ENCODE results near the gene BBOX1. TPM values are rescaled to one million over a fixed set of nuclear protein-coding genes. Genes with fewer than 3 reads are reported as not detected.

The BBOX1 gene
- total RNA-seq, 2 experiments from 2014 or later = not detected

GRCh38 chr11:27013781-27014361 lies 26.7 kb upstream of the BBOX1 start:
- Mint-ChIP-seq H3K27ac (no peak overlapping the region), H3K9me3 (peaks cover 2% of the 10 kb centered on the region), H3K4me1 (no peaks in the 10 kb centered on the region), H3K36me3 (no peaks in the 10 kb centered on the region), H3K27me3 (no peaks in the 10 kb centered on the region), H3K4me3 (no peak overlapping the region)
- no peak for DNase-seq

GRCh38 chr11:27018902-27019529 lies 21.6 kb upstream of the BBOX1 start:
- DNase-seq = no peak
- Mint-ChIP-seq H3K4me1 (no peaks in the 10 kb centered on the region), H3K27me3 (no peaks in the 10 kb centered on the region), H3K36me3 (no peaks in the 10 kb centered on the region), H3K4me3 (no peak overlapping the region), H3K27ac (no peak overlapping the region), H3K9me3 (no peaks in the 10 kb centered on the region)

- H3K4me1 Mint-ChIP-seq = no peaks in the 10 kb centered on the region
- H3K9me3 Mint-ChIP-seq = no peaks in the 10 kb centered on the region
- H3K27ac Mint-ChIP-seq = no peak overlapping the region
- H3K27me3 Mint-ChIP-seq = no peaks in the 10 kb centered on the region
- no peaks in the 10 kb centered on the region for H3K36me3 Mint-ChIP-seq
- no peak for DNase-seq
- no peak overlapping the region for H3K4me3 Mint-ChIP-seq
Observed at GRCh38 chr11:27020751-27021150, 19.9 kb upstream of the BBOX1 start.

- no peak overlapping the region for H3K27ac Mint-ChIP-seq
- H3K27me3 Mint-ChIP-seq = no peaks in the 10 kb centered on the region
- H3K9me3 Mint-ChIP-seq = no peaks in the 10 kb centered on the region
- DNase-seq = no peak
- no peaks in the 10 kb centered on the region for H3K36me3 Mint-ChIP-seq
- no peaks in the 10 kb centered on the region for H3K4me1 Mint-ChIP-seq
- H3K4me3 Mint-ChIP-seq = no peak overlapping the region
Observed at GRCh38 chr11:27022659-27023251, 17.9 kb upstream of the BBOX1 start.

- no peak overlapping the region for H3K4me3 Mint-ChIP-seq
- no peak for DNase-seq
- no peaks in the 10 kb centered on the region for H3K9me3 Mint-ChIP-seq
- H3K27ac Mint-ChIP-seq = no peak overlapping the region
- H3K4me1 Mint-ChIP-seq = no peaks in the 10 kb centered on the region
- no peaks in the 10 kb centered on the region for H3K36me3 Mint-ChIP-seq
- no peaks in the 10 kb centered on the region for H3K27me3 Mint-ChIP-seq
Observed at GRCh38 chr11:27024865-27025264, 15.8 kb upstream of the BBOX1 start.

GRCh38 chr11:27025312-27025955 lies 15.2 kb upstream of the BBOX1 start:
- DNase-seq = no peak
- H3K36me3 Mint-ChIP-seq = no peaks in the 10 kb centered on the region
- H3K9me3 Mint-ChIP-seq = no peaks in the 10 kb centered on the region
- H3K27me3 Mint-ChIP-seq = no peaks in the 10 kb centered on the region
- no peak overlapping the region for H3K27ac Mint-ChIP-seq
- no peaks in the 10 kb centered on the region for H3K4me1 Mint-ChIP-seq
- no peak overlapping the region for H3K4me3 Mint-ChIP-seq

GRCh38 chr11:27025957-27026733 lies 14.5 kb upstream of the BBOX1 start:
- no peak for DNase-seq
- H3K27me3 Mint-ChIP-seq = no peaks in the 10 kb centered on the region
- no peak overlapping the region for H3K27ac Mint-ChIP-seq
- no peaks in the 10 kb centered on the region for H3K36me3 Mint-ChIP-seq
- no peak overlapping the region for H3K4me3 Mint-ChIP-seq
- H3K9me3 Mint-ChIP-seq = no peaks in the 10 kb centered on the region
- H3K4me1 Mint-ChIP-seq = no peaks in the 10 kb centered on the region

GRCh38 chr11:27028561-27028965 lies 12.1 kb upstream of the BBOX1 start:
- H3K36me3 Mint-ChIP-seq = no peaks in the 10 kb centered on the region
- no peak overlapping the region for H3K27ac Mint-ChIP-seq
- no peak overlapping the region for H3K4me3 Mint-ChIP-seq
- DNase-seq = no peak
- H3K27me3 Mint-ChIP-seq = no peaks in the 10 kb centered on the region
- no peaks in the 10 kb centered on the region for H3K4me1 Mint-ChIP-seq
- H3K9me3 Mint-ChIP-seq = no peaks in the 10 kb centered on the region

GRCh38 chr11:27029966-27030365 lies 10.6 kb upstream of the BBOX1 start:
- Mint-ChIP-seq H3K4me3 (no peak overlapping the region), H3K27me3 (no peaks in the 10 kb centered on the region), H3K36me3 (no peaks in the 10 kb centered on the region), H3K4me1 (no peaks in the 10 kb centered on the region), H3K27ac (no peak overlapping the region), H3K9me3 (peaks cover 8% of the 10 kb centered on the region)
- no peak for DNase-seq

GRCh38 chr11:27031754-27032153 lies 8.9 kb upstream of the BBOX1 start:
- Mint-ChIP-seq H3K4me3 (no peak overlapping the region), H3K4me1 (no peaks in the 10 kb centered on the region)

GRCh38 chr11:27039873-27040272 lies 742 bp upstream of the BBOX1 start:
- DNase-seq = no peak
- Mint-ChIP-seq H3K4me1 (no peaks in the 10 kb centered on the region), H3K36me3 (no peaks in the 10 kb centered on the region), H3K27ac (no peak overlapping the region), H3K9me3 (peaks cover 20% of the 10 kb centered on the region), H3K4me3 (no peak overlapping the region), H3K27me3 (no peaks in the 10 kb centered on the region)

More at GRCh38 chr11:27031754-27032153, 8.9 kb upstream of the BBOX1 start:
- no peaks in the 10 kb centered on the region for H3K27me3 Mint-ChIP-seq
- no peak for DNase-seq
- H3K27ac Mint-ChIP-seq = no peak overlapping the region
- no peaks in the 10 kb centered on the region for H3K36me3 Mint-ChIP-seq
- peaks cover 9% of the 10 kb centered on the region for H3K9me3 Mint-ChIP-seq

- no peak overlapping the region for H3K27ac Mint-ChIP-seq
Observed at GRCh38 chr11:27041141-27041899, 705 bp downstream of the BBOX1 start.

GRCh38 chr11:27046956-27047355 lies 6.3 kb downstream of the BBOX1 start:
- Mint-ChIP-seq H3K27me3 (no peaks in the 10 kb centered on the region), H3K27ac (no peak overlapping the region), H3K4me3 (no peak overlapping the region), H3K4me1 (no peaks in the 10 kb centered on the region), H3K36me3 (no peaks in the 10 kb centered on the region), H3K9me3 (peaks cover 12% of the 10 kb centered on the region)
- DNase-seq = no peak

More at GRCh38 chr11:27041141-27041899, 705 bp downstream of the BBOX1 start:
- DNase-seq = no peak
- Mint-ChIP-seq H3K4me1 (no peaks in the 10 kb centered on the region), H3K9me3 (peaks cover 19% of the 10 kb centered on the region), H3K36me3 (no peaks in the 10 kb centered on the region), H3K27me3 (no peaks in the 10 kb centered on the region), H3K4me3 (no peak overlapping the region)

- H3K4me3 Mint-ChIP-seq = no peak overlapping the region
- H3K27ac Mint-ChIP-seq = no peak overlapping the region
- peaks cover 4% of the 10 kb centered on the region for H3K9me3 Mint-ChIP-seq
- H3K4me1 Mint-ChIP-seq = no peaks in the 10 kb centered on the region
- H3K27me3 Mint-ChIP-seq = no peaks in the 10 kb centered on the region
- no peaks in the 10 kb centered on the region for H3K36me3 Mint-ChIP-seq
- DNase-seq = no peak
Observed at GRCh38 chr11:27052668-27053067, 12.1 kb downstream of the BBOX1 start.
